ENCODE data around the gene COL6A5.
A peak's percentile ranks its signal among the peaks of the same experiment; 100 is the strongest.
"Not testable (repeated sequence)": the region's sequence is repeated elsewhere in the genome, so short reads cannot be mapped to it uniquely, and the experiment has no call there.

COL6A5 gene, protein sequence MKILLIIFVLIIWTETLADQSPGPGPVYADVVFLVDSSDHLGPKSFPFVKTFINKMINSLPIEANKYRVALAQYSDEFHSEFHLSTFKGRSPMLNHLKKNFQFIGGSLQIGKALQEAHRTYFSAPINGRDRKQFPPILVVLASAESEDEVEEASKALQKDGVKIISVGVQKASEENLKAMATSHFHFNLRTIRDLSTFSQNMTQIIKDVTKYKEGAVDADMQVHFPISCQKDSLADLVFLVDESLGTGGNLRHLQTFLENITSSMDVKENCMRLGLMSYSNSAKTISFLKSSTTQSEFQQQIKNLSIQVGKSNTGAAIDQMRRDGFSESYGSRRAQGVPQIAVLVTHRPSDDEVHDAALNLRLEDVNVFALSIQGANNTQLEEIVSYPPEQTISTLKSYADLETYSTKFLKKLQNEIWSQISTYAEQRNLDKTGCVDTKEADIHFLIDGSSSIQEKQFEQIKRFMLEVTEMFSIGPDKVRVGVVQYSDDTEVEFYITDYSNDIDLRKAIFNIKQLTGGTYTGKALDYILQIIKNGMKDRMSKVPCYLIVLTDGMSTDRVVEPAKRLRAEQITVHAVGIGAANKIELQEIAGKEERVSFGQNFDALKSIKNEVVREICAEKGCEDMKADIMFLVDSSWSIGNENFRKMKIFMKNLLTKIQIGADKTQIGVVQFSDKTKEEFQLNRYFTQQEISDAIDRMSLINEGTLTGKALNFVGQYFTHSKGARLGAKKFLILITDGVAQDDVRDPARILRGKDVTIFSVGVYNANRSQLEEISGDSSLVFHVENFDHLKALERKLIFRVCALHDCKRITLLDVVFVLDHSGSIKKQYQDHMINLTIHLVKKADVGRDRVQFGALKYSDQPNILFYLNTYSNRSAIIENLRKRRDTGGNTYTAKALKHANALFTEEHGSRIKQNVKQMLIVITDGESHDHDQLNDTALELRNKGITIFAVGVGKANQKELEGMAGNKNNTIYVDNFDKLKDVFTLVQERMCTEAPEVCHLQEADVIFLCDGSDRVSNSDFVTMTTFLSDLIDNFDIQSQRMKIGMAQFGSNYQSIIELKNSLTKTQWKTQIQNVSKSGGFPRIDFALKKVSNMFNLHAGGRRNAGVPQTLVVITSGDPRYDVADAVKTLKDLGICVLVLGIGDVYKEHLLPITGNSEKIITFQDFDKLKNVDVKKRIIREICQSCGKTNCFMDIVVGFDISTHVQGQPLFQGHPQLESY (N-terminal part only)

DNA sequence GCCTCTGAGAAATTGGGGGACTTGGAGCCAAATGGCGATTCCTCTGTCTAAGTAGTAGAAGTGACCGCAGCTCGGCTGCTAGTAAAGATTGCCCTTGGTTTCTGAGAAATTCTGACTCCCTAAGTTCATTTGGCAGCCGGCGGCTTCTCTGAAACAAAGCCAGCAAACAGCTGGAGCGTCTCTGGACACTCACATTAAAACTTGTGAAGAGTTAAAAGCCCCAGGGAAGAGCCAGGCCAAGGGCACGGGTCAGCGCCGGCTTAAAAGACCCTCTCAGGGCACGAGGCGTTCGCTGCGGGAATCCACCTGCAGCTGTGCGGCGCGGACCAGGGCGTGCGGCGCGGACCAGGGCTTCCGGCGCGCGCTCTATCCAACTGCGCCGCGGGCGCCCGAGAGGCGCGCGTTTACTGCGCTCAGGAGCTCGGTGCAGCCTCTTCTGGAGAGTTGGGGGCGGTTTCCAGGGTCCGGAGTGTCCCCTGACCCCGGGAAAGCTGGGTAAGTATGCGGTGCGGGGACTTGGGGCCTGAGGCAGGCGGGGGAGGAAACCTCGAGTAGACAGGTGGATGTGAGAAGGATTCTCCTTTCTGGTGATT is at the start of gene COL6A5:
Gene COL6A5, plus strand, starts transcription at position 186 of the 593 bp plus-strand sequence. CDS start 27,967 bp downstream, outside the sequence.
- DNase-seq (ENCODE audit: low spot score): peak; percentile 43

DNA sequence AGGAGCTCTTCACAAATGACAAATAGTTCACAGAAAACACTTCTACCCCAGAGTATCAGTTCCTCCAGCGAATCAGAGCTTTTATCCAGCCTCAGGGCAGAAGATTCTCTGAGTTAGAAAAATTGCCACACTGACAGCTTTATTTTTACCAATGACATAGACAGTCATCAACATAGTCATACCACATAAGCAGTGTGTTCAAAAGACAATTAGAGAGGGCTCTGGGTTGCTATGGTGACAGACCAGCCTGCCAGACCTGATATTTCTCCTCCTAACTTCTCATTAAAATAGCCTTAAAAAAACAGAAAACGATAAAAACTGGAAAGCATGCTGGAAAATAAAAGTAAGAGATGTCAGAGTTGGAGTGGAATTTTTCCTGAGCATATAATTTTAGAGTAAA is 45.9 kb upstream of the COL6A5 start:
- no peak for DNase-seq (ENCODE audit: low spot score)

DNA sequence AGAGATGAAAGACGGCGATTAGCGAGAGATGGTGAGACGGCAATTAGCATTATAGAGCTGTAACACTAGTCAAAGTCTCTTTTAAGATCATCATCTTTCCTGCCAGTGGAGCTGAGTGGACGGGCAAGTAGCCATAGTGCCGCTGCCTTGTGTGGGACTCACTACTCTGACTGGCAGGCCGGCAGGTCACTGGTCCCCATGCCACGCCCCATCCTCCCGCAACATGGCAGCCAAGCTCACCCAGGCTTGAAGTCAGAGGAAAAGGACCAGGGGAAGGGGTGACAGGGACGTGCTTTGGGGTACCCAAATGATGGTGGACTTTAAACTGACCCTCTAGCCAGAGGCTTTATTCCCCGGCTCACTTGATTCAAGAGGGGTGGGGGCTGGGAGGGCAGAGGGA is 44.6 kb upstream of the COL6A5 start:
- no peak for DNase-seq (ENCODE audit: low spot score)

DNA sequence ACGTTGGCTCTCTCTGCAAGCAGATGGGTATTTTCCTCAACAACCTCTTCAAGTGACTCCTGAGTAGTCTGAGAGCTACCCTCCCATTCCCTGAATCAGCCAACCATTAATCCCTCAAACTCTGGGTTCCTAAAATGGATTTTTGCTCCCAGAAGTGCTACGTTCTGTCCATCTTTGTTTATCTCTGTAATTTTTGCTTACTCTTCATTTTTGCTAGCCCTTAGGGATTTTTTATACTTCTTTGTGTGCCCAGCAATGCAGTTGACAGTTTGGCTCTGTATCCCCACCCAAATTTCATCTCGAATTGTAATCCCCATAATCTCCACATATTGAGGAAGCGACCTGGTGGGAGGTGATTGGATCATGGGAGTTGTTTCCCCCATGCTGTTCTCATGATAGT is 35.4 kb upstream of the COL6A5 start:
- no peak for DNase-seq (ENCODE audit: low spot score)

DNA sequence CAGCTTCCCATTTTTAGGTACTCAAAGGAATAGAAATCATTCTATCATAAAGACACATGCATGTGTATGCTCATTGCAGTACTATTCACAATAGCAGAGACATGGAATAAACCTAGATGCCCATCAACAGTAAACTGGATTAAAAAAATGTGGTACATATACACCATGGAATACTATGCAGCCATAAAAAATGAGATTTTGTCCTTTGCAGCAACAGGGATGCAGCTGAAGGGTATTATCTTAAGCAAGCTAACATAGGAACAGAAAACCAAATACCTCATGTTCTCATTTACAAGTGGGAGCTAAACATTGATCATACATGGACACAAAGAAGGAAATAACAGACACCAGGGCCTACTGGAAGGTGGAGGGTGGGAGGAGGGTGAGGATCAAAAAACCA is 33.1 kb upstream of the COL6A5 start:
- no peak for DNase-seq (ENCODE audit: low spot score)

DNA sequence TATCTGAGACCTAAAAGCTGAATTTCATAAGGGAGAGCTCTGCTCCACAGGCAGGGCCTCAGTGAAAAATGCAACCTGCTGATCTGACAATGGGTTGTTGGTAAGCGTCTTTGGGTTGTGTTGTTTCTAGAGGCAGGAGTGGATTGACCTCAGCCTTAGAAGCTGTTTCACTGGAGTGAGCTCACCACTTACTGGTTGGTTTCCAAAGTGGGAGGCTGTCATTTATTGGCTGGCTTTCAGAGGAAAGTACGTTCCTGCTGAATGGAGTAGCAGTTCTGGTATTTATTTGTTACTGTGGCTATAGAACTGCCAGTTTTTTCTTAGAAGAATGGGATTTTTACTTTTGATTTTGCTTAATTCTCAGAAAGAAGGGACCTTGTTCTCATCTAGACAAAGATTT is 29.3 kb upstream of the COL6A5 start:
- no peak for DNase-seq (ENCODE audit: low spot score)

DNA sequence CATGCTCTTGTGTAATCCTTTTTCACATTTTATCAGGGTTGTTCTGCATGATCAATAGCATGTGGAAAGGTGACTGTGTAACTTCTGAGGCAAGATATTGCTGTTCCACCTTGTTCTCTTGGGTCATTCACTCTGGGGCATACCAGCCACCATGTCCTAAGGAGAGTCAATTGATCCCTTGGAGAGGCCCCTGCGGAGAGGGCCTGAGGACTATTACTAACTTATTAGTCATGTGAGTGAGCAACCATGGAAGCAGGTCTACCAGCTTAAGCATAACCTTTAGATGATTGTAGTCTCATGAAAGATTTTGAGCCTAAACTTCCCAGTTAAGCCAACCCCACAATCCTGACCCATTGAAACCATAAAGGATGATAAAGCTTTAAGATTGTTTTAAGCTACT is 22.0 kb upstream of the COL6A5 start:
- DNase-seq (ENCODE audit: low spot score): no peak

DNA sequence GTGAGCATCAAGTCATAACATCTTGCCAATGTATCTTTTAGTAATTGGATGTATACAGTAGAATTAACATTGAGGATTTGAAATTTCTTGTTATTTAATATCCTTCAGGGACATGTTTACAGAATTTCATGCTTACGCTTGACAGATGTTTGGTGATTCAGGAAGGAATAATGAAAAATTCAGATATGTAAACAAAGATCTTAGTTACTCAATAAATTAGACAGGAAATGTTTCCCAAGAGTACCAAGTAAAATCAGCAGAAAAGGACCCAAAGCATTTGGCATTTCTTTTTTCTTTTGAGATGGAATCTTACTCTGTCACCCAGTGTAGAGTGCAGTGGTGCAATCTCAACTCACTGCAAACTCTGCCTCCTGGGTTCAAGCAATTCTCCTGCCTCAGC is 4.7 kb upstream of the COL6A5 start:
- DNase-seq (ENCODE audit: low spot score): no peak

DNA sequence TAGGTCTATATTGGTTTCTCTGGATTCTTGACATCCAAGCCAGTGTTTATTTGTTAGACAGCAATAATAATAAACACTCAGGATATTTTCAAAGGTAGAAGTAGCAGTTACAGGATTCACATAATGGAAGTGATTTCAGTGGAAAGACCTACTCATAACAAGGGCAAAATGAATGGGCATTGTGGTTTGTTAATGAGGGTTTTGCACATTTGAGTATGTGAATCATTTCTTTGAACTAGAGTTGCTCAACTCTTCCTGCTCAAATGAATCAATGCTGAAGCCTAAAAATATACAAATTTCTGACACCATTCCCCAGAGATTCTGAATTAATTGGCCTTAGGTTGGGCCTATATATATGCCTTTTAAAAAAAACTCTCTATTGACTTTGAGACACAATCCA is 4.1 kb upstream of the COL6A5 start:
- no peak for DNase-seq (ENCODE audit: low spot score)

DNA sequence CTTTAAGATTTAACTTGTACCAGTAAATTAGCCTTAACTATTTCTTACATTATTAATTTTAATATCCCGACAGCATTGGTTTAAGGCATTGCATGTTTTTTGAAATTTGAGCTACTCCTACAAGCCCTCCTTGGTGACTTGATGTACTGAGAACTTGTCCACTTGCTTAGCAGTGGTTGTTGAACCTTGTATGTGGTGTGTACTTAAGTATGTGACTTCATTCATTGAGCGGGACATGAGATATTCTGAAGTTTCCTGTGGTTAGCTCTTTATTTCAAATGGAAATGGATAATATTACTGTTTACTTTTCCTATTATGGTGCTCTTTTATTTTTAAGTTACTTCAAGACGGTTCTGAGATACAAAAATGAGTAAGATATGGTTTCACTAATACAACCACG is 3.6 kb upstream of the COL6A5 start:
- DNase-seq (ENCODE audit: low spot score): no peak

DNA sequence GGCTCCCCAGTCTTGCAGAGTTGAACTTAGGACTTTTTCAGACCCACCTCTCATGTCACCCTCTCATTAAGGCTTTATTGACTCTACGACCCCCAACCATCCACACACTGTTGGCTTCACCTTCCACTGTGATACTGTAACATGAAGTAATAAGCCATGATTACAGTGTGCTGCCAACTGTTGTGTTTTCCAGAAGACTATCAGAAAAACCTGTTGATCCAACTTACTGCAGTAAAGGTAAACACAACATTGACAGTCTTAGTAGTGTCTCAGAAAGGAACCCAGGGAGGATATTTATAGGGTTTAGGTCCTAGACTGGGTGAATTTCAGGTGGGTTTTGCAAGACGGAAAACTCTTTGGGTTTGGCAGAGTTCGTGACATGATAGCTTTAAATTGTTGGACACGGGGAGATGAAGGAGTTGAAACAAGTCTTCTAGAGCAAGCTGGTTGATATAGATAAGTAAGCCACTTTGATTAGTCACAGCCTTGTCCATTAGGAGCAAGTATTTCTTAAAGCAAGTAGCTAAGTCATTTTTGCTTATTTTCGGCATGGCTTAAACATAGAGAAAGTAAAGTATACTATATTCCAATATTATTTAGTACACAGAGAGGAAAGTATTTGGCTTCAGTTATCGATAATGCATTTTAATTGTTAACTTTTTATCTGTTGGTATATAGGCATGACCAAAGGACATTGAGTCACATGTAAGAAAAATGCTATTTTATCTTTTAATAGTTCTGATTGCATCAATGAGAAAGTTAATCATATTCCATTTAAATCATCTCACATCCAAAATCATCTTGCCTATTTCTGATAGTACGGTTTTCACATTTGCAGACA is 2.4 kb upstream of the COL6A5 start:
- DNase-seq (ENCODE audit: low spot score): no peak

DNA sequence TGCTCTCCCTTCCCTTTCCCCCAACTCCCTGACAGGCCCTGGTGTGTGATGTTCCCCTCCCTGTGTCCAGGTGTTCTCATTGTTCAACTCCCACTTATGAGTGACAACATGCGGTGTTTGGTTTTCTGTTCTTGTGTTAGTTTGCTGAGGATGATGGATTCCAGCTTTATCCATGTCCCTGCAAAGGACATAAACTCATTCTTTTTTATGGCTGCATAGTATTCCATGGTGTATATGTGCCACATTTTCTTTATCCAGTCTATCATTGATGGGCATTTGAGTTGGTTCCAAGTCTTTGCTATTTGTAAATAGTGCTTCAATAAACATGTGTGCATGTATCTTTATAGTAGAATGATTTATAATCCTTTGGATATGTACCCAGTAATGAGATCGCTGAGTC is 2.8 kb downstream of the COL6A5 start:
- DNase-seq (ENCODE audit: low spot score): not testable (repeated sequence)

DNA sequence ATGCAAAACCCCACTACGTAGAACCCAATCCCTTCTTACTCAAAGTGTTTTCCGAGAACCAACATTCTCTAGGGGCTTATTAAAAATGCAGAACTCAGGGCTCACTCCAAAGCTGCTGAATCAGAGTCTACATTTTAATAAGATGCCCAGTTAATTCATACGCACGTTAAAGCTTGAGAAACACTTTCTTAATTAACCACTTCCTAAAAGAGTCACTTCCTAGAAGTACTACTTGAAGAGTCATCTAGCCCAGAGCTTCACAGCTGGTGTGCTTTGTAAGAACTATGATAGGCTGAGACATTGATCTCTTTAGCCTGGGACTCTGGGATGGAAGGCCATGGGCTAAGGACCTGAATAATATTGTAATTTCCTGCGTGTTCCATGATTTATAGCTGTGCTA is 9.0 kb downstream of the COL6A5 start:
- DNase-seq (ENCODE audit: low spot score): no peak

DNA sequence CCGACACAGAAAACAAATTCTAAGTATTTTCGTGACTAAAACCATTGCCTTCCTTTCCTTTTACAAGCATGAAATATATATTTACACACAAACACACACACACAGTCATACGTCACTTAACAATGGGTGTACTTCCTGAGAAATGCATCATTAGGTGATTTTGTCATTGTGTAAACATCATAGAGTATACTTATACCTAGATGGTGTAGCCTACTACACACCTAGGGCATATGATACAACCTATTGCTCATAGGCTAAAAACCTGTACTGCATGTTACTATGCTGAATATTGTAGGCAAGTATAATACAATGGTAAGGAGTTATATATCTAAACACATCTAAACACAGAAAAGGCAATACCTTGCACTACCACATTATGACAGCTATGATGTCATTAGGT is 28.6 kb downstream of the COL6A5 start:
- DNase-seq (ENCODE audit: low spot score): no peak

DNA sequence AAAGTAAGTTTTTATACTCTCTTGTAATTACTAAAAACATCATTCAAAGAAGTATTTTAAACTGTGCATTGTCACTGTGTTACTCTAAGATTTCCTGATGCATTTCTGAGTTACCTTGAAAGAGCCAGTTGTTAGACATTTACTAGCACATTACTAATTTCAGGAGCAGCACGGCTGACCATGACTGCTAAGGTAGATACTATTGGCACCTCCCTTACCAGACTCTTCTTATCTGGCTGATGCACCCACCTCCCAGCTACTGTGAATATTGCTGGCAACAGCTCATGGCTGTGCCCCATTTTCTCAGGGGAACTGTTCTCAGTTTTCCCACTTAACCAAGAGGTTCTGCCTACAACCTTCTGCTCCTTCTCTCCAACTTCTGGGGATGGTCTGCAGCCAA is 29.4 kb downstream of the COL6A5 start:
- DNase-seq (ENCODE audit: low spot score): no peak

DNA sequence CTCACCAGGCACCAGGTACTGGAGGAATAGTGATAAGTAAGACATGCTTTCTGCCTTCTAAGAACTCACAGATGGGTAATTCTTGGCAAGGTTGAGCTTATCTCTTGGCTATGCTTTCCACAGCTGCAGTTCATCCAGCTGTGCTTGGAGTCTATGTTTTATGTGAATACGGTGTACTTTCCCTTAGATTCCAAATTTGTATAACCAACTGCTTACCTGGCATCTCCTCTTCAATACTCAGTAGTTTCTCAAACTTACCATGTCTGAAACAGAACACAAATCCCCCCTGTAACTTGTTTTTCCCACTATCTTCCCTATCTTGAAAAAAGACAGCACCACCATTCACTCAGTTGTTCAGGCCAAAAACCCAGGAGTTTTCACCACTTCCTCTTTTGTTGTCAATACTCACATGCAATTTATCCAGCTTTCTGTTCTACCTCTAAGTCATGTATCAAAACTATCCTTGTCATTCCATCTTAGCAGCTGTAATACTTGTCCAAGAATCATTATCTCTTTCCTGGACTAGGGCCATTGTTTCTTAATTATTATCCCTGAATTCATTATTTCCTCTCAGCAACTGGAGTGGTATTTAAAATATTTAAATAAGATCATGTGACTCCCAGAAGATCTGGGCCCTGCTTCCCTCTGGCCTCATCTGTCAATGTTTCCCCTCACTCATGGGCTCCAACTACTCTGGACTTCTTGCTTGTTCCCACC is 32.6 kb downstream of the COL6A5 start:
- DNase-seq (ENCODE audit: low spot score): no peak

DNA sequence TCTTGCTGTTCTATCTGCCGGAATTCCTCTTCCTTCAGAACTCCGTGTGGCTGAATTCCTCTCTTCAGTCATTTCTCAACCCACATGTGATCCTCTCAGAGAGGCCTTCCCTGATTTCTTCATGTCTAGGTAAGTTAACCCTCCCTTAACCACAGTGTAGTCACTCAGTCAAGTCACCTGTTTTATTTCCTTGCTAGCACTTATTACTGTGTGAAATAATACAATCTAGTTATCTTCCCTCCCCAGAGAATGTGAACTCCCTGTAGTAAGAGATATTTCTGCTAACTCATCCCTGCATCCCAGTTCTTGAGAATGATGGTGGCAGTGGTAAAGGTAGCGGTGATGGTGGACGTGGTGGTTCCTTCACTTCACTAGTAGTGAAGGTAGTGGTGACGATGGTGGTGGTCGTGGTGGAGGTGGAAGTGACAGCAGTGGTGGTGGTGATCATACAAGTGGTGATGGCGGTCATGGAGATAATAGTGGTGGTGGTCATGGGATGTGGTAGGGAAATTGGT is 33.3 kb downstream of the COL6A5 start:
- DNase-seq (ENCODE audit: low spot score): no peak

DNA sequence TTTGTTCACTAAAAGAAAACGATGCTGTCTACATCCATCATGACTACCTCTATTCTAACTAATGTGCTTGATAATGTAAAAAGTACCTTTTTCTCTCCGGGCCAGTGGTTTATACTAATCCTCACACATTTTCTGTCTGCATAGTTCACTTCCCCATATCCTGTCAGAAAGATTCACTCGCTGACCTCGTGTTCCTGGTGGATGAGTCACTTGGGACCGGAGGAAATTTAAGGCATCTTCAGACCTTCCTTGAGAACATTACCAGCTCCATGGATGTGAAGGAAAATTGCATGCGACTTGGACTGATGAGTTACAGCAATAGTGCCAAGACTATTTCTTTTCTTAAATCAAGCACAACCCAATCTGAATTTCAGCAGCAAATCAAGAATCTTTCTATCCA is 33.8 kb downstream of the COL6A5 start:
- no peak for DNase-seq (ENCODE audit: low spot score)

DNA sequence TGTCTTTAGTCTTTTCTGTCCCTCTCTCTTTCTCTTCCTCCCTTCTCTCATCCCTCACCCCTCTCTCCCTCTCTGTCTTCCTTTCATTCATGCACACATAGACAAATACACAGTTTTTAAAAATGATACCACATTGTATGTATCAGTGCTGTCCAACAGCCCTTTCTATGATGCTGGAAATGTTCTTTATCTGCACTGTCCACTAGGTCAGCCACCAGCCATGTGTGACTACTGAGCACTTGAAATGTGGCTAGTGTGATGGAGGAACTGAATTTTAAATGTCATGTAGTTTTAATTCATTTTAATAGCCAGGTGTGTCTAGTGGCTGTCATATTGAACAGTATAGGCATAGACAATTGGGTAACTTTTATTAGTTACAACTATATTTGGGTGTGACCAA is 34.9 kb downstream of the COL6A5 start:
- no peak for DNase-seq (ENCODE audit: low spot score)

DNA sequence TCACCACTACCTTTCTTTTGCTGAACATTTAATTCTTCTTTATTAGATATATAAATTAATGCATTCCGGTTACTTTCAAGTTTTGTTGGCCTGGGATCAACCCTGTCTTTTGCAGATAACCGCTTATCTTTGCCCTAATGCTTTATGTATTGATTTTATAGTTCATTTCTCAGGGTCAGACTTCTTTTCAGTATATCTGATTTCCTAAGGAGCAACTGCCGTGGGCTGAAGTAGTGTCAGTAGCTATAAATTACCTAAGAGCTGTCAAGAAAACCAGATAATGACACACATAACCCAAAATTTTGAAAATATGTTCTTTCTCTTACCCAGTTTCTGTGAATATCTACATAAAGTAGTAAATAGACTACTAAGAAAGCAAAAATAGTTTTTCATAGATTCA is 38.0 kb downstream of the COL6A5 start:
- no peak for DNase-seq (ENCODE audit: low spot score)
